HepG2 (cell line): Measurements from ENCODE around the gene CRYAA.
"Not testable (repeated sequence)": the region's sequence is repeated elsewhere in the genome, so short reads cannot be mapped to it uniquely, and the experiment has no call there.

Source experiments
- FOXK2 ChIP-seq: fragments of 450-650 bp; IDR thresholded peaks from 2 replicates; pipeline ENCODE4 v1.6.1; 2016
- ZNF274 ChIP-seq: sonication (generic); formaldehyde crosslinking; IDR thresholded peaks from 2 replicates; pipeline ENCODE4 v1.5.1; 2020; ENCODE audit warnings: mild to moderate bottlenecking, missing genetic modification reagents

DNA sequence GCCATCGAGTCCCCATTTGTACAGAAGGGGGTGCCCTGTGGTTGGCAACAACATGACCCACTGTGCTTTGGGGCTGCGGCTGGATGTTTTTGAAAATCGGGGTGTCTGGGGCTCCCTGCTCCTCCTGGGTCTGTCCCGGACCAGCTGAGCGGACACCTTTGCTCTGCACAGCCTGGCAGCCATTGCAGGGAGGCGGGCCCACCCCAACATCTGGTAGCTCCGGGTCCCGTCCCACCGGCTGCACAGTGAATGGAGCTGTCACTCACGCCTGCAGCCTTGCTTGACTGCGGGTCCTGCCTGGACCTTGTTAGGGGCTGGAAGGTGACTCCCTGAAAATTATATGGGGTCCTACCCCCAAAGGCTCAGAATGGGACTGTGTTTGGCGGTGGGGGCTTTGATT is 5.1 kb downstream of the CRYAA start:
- not testable (repeated sequence) for TF ChIP-seq FOXK2; ZNF274 (CRISPR knock-in tag)
